ENCODE data around the gene GBA2.

GBA2 gene

DNA sequence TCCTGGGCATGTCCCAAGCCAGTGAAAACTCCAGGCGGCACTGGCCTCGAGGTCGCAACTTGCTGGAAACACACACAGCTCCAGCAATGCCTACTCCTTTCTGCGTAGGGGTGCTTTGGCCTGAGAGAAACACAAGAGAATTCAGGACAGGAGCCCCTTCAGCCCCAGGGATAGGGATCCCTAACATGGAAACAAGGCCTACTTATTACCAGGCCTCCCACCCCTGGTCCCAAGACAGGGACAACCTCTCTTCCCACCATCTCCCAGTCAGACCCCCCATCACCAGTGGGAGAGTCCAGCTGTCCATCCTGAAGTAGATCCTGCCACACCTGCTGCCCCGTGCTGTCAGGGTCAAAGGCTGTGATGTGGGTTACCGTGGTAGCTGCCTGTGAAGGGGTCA is 8.8 kb downstream of the GBA2 start:
- no peak for TF ChIP-seq CTCF (IDR thresholded peaks at IDR 0.05; ENCODE audit: low read depth, low read length)

GRCh38 chr9:35738924-35739323 is 10.1 kb downstream of the GBA2 start:
- no peak for TF ChIP-seq CTCF (IDR thresholded peaks at IDR 0.05; ENCODE audit: low read depth, low read length)
- H3K4me3 ChIP-seq (ENCODE audit: low read depth, low read length): no peak overlapping the region

More for the DNA sequence above, 8.8 kb downstream of the GBA2 start:
- H3K4me3 ChIP-seq (ENCODE audit: low read depth, low read length): no peak overlapping the region

DNA sequence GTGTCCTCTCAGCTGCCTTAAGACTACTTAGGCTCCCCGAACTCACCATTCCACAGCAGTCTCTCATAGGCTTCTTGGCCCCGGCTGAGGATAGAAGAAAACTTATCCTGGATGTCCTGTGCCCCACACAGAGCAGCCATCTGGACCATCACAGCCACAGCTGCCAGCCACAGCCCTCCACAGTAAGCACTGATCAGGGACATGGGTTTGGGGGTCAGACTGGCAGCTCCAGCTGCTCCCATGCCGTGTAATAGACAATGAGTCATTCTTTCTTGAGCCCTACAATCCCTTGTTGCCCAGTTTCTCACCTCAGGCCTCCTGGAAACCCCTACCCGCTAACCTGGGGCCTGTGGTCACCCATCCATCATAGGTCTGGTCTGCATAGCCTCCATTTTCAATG is 10.8 kb downstream of the GBA2 start:
- H3K4me3 ChIP-seq (ENCODE audit: low read depth, low read length): no peak overlapping the region
- no peak for TF ChIP-seq CTCF (IDR thresholded peaks at IDR 0.05; ENCODE audit: low read depth, low read length)

DNA sequence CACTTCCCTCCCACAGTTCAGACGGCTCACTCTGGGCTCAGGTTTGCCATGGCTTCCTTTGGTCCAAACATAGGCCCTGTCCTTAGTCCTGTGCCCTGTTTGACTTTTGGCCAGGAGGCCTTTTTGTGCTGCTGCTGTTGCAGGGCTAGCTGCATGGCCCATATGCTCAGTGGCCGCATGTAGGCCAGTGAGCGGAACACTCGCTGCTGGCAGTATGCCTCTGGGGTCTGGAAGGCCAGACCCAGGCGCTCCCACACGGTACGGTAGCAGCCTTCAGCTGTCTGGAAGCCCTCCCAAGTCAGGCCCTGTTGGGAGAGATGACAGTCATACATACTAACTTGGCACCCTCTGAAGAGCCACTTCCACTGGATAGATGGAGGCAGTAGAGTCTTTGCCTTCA is 11.9 kb downstream of the GBA2 start:
- H3K4me3 ChIP-seq (ENCODE audit: low read depth, low read length): no peak overlapping the region
- TF ChIP-seq CTCF (IDR thresholded peaks at IDR 0.05; ENCODE audit: low read depth, low read length): no peak

DNA sequence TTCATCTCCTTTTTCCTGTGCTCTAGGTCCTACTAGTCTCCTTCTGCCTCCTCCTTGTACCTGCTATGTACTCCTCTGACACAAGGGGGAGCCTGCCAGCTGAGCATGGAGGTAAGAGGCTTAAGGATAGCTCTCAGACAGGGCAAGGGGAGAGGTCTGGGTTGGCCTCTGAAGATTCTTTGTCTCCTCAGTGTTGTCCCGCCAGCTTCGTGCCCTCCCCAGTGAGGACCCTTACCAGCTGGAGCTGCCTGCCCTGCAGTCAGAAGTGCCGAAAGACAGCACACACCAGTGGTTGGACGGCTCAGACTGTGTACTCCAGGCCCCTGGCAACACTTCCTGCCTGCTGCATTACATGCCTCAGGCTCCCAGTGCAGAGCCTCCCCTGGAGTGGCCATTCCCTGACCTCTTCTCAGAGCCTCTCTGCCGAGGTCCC is 12.8 kb downstream of the GBA2 start:
- TF ChIP-seq CTCF (IDR thresholded peaks at IDR 0.05; ENCODE audit: low read depth, low read length): peak; percentile 94
- H3K4me3 ChIP-seq (ENCODE audit: low read depth, low read length): no peak overlapping the region

DNA sequence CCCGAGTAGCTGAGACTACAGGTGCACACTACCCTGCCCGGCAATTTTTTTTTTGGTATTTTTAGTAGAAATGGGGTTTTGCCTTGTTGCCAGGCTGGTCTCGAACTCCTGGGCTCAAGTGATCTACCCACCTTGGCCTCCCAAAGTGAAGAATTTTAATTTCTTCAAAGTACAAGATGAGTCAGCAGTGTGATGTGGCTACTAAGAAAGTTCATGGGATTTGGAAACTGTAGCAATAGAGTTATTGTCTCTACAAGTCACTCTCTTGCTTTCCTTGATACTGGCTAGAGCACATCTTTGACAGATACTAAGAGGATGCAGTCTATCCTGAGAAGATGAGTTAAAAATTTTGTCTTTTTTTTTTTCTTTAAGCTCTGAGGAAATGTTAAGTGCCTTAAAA is 14.9 kb downstream of the GBA2 start:
- H3K4me3 ChIP-seq (ENCODE audit: low read depth, low read length): peak overlapping the region; percentile 86
- TF ChIP-seq CTCF (IDR thresholded peaks at IDR 0.05; ENCODE audit: low read depth, low read length): no peak

DNA sequence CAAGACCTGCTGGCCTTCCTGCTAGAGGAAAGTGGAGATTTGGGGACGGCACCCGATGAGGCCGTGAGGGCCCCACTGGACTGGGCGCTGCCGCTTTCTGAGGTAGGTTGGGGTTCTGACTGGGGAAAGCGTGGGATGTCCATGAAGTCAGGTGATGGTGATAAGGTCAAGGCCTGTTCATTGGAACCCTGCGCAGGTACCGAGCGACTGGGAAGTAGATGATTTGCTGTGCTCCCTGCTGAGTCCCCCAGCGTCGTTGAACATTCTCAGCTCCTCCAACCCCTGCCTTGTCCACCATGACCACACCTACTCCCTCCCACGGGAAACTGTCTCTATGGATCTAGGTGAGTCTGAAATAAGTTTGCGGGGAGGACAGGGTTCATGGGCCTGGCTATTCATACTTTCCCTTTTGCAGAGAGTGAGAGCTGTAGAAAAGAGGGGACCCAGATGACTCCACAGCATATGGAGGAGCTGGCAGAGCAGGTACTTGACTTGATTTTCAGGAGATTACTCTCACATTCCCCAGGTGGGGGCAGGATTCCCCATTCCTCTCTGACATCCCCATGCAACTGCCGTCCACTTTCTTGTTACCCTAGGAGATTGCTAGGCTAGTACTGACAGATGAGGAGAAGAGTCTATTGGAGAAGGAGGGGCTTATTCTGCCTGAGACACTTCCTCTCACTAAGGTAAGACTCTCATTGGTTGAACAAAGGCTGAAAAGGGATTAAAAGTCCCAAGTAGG is 16.1 kb downstream of the GBA2 start:
- no peak for TF ChIP-seq CTCF (IDR thresholded peaks at IDR 0.05; ENCODE audit: low read depth, low read length)
- peak overlapping the region; percentile 86 for H3K4me3 ChIP-seq (ENCODE audit: low read depth, low read length)
